ENCODE results near the gene PIK3C2G.

Gene PIK3C2G

GRCh38 chr12:18644564-18644963 is 383.2 kb downstream of the PIK3C2G start:
- no peak for FAIRE-seq
- TF ChIP-seq PAX5 (IDR thresholded peaks at IDR 0.05; ENCODE audit: insufficient read depth, low read length, severe bottlenecking) (no peak), SPI1 (IDR thresholded peaks at IDR 0.05; ENCODE audit: low read depth, low read length) (no peak)
- no peak for DNase-seq (ENCODE audit: insufficient read length, low spot score)

GRCh38 chr12:18646286-18646890 is 385.1 kb downstream of the PIK3C2G start:
- no peak for DNase-seq (ENCODE audit: insufficient read length, low spot score)
- TF ChIP-seq TAF1 (IDR thresholded peaks at IDR 0.05; ENCODE audit: low read depth, low read length) (no peak), POU2F2 (IDR thresholded peaks at IDR 0.05; ENCODE audit: low read depth, low read length) (no peak), POLR2AphosphoS5 (IDR thresholded peaks at IDR 0.05; ENCODE audit: low read depth, low read length) (no peak), POLR2A (IDR thresholded peaks at IDR 0.05; ENCODE audit: low read depth, low read length) (no peak), SPI1 (IDR thresholded peaks at IDR 0.05; ENCODE audit: low read depth, low read length) (no peak)
- no peak for FAIRE-seq

GRCh38 chr12:18651525-18651924 is 390.2 kb downstream of the PIK3C2G start:
- no peak for TF ChIP-seq POLR2AphosphoS5 (IDR thresholded peaks at IDR 0.05; ENCODE audit: low read depth, low read length)
- TF ChIP-seq TAF1 (IDR thresholded peaks at IDR 0.05; ENCODE audit: low read depth, low read length), result no peak
- no peak for TF ChIP-seq POLR2A (IDR thresholded peaks at IDR 0.05; ENCODE audit: low read depth, low read length)
- no peak for TF ChIP-seq SPI1 (IDR thresholded peaks at IDR 0.05; ENCODE audit: low read depth, low read length)
- TF ChIP-seq PAX5 (IDR thresholded peaks at IDR 0.05; ENCODE audit: insufficient read depth, low read length, severe bottlenecking), result no peak
- TF ChIP-seq POU2F2 (IDR thresholded peaks at IDR 0.05; ENCODE audit: low read depth, low read length), result no peak
- FAIRE-seq (no peak), DNase-seq (ENCODE audit: insufficient read length, low spot score) (no peak)

- FAIRE-seq, result no peak
- TF ChIP-seq TAF1 (IDR thresholded peaks at IDR 0.05; ENCODE audit: low read depth, low read length) (no peak), PAX5 (IDR thresholded peaks at IDR 0.05; ENCODE audit: insufficient read depth, low read length, severe bottlenecking) (no peak), POU2F2 (IDR thresholded peaks at IDR 0.05; ENCODE audit: low read depth, low read length) (no peak), POLR2A (IDR thresholded peaks at IDR 0.05; ENCODE audit: low read depth, low read length) (no peak), POLR2AphosphoS5 (IDR thresholded peaks at IDR 0.05; ENCODE audit: low read depth, low read length) (no peak), SPI1 (IDR thresholded peaks at IDR 0.05; ENCODE audit: low read depth, low read length) (no peak)
- DNase-seq (ENCODE audit: insufficient read length, low spot score), result no peak
Observed at GRCh38 chr12:18652596-18652995, 391.3 kb downstream of the PIK3C2G start.

GRCh38 chr12:18653465-18653864 is 392.1 kb downstream of the PIK3C2G start:
- DNase-seq (ENCODE audit: insufficient read length, low spot score), result no peak
- FAIRE-seq, result no peak
- TF ChIP-seq SPI1 (IDR thresholded peaks at IDR 0.05; ENCODE audit: low read depth, low read length), result no peak

GRCh38 chr12:18655351-18655750 is 394.0 kb downstream of the PIK3C2G start:
- DNase-seq (ENCODE audit: insufficient read length, low spot score) (no peak), FAIRE-seq (no peak)
- TF ChIP-seq POLR2AphosphoS5 (IDR thresholded peaks at IDR 0.05; ENCODE audit: low read depth, low read length) (no peak), TAF1 (IDR thresholded peaks at IDR 0.05; ENCODE audit: low read depth, low read length) (no peak), POLR2A (IDR thresholded peaks at IDR 0.05; ENCODE audit: low read depth, low read length) (no peak), POU2F2 (IDR thresholded peaks at IDR 0.05; ENCODE audit: low read depth, low read length) (no peak), SPI1 (IDR thresholded peaks at IDR 0.05; ENCODE audit: low read depth, low read length) (no peak), PAX5 (IDR thresholded peaks at IDR 0.05; ENCODE audit: insufficient read depth, low read length, severe bottlenecking) (no peak)

GRCh38 chr12:18658179-18658578 is 396.9 kb downstream of the PIK3C2G start:
- FAIRE-seq, result no peak
- TF ChIP-seq POU2F2 (IDR thresholded peaks at IDR 0.05; ENCODE audit: low read depth, low read length) (no peak), SPI1 (IDR thresholded peaks at IDR 0.05; ENCODE audit: low read depth, low read length) (no peak), POLR2A (IDR thresholded peaks at IDR 0.05; ENCODE audit: low read depth, low read length) (no peak), POLR2AphosphoS5 (IDR thresholded peaks at IDR 0.05; ENCODE audit: low read depth, low read length) (no peak), TAF1 (IDR thresholded peaks at IDR 0.05; ENCODE audit: low read depth, low read length) (no peak), PAX5 (IDR thresholded peaks at IDR 0.05; ENCODE audit: insufficient read depth, low read length, severe bottlenecking) (no peak)
- DNase-seq (ENCODE audit: insufficient read length, low spot score), result no peak

- DNase-seq (ENCODE audit: insufficient read length, low spot score), result no peak
- FAIRE-seq, result no peak
- TF ChIP-seq PAX5 (IDR thresholded peaks at IDR 0.05; ENCODE audit: insufficient read depth, low read length, severe bottlenecking), result no peak
- TF ChIP-seq POLR2A (IDR thresholded peaks at IDR 0.05; ENCODE audit: low read depth, low read length), result no peak
- no peak for TF ChIP-seq SPI1 (IDR thresholded peaks at IDR 0.05; ENCODE audit: low read depth, low read length)
- TF ChIP-seq POU2F2 (IDR thresholded peaks at IDR 0.05; ENCODE audit: low read depth, low read length), result no peak
- TF ChIP-seq TAF1 (IDR thresholded peaks at IDR 0.05; ENCODE audit: low read depth, low read length), result no peak
- TF ChIP-seq POLR2AphosphoS5 (IDR thresholded peaks at IDR 0.05; ENCODE audit: low read depth, low read length), result no peak
Observed at GRCh38 chr12:18658829-18659228, 397.5 kb downstream of the PIK3C2G start.

- DNase-seq (ENCODE audit: insufficient read length, low spot score) (no peak), FAIRE-seq (no peak)
Observed at GRCh38 chr12:18676141-18676540, 414.8 kb downstream of the PIK3C2G start.

GRCh38 chr12:18676996-18677588 is 415.8 kb downstream of the PIK3C2G start:
- TF ChIP-seq PAX5 (IDR thresholded peaks at IDR 0.05; ENCODE audit: insufficient read depth, low read length, severe bottlenecking) (no peak), POLR2A (IDR thresholded peaks at IDR 0.05; ENCODE audit: low read depth, low read length) (no peak), POU2F2 (IDR thresholded peaks at IDR 0.05; ENCODE audit: low read depth, low read length) (no peak), SPI1 (IDR thresholded peaks at IDR 0.05; ENCODE audit: low read depth, low read length) (no peak), TAF1 (IDR thresholded peaks at IDR 0.05; ENCODE audit: low read depth, low read length) (no peak), POLR2AphosphoS5 (IDR thresholded peaks at IDR 0.05; ENCODE audit: low read depth, low read length) (no peak)
- FAIRE-seq, result no peak
- no peak for DNase-seq (ENCODE audit: insufficient read length, low spot score)

More at GRCh38 chr12:18676141-18676540, 414.8 kb downstream of the PIK3C2G start:
- TF ChIP-seq SPI1 (IDR thresholded peaks at IDR 0.05; ENCODE audit: low read depth, low read length) (no peak), POLR2AphosphoS5 (IDR thresholded peaks at IDR 0.05; ENCODE audit: low read depth, low read length) (no peak), TAF1 (IDR thresholded peaks at IDR 0.05; ENCODE audit: low read depth, low read length) (no peak), PAX5 (IDR thresholded peaks at IDR 0.05; ENCODE audit: insufficient read depth, low read length, severe bottlenecking) (no peak), POLR2A (IDR thresholded peaks at IDR 0.05; ENCODE audit: low read depth, low read length) (no peak), POU2F2 (IDR thresholded peaks at IDR 0.05; ENCODE audit: low read depth, low read length) (no peak)

All from GM12891 (cell line).